NCI-H1417 treated with DMSO at 0.1 percent for 48 hours (cell line): ENCODE data around the gene MOV10L1.
"Not testable (repeated sequence)": the region's sequence is repeated elsewhere in the genome, so short reads cannot be mapped to it uniquely, and the experiment has no call there.

Experiments
- DNase-seq: peaks from one replicate; lab custom pipeline; 2025; lab: John Stamatoyannopoulos, UW

The MOV10L1 gene

DNA sequence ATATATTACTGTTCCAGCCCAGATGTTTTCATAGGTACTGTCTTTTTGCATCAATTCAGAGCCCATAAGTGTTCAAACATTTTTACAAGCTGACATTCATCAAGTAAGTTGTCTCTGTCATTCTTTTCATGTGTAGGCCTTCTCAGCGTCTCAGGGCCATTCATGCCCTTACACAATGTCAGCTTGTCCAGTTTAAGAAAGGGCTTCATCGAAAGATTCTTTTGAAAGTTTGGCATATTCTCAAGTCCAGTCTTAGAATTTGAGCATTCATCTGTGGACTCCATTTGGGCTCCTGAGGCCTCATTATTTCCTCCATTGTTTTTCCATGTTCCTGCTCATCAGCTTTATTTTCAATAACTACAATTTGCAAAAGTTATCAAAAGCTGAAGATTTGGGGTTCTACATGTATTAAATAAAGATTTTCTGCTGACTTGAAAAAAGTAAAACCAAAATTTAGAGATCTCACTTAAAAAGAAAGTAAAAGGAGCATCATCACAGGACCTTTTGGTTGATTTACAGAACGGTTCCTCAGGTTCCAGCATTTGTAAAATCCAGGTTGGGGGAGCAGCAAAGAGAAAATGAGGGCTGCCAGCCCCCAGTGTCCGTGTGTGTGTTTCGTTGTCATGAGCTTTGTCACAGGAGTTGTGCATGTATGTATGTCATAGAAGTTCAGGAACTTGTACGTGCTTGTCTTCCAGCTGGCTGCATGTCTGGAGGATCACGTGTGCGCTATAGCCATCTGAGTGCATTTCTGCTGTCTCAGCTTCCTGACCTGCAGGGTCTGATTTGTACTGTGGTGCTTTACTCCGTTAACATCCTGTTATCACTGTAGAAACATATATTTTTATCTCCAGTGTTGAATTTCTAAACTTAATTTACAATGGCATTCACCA is 15.6 kb downstream of the MOV10L1 start:
- no peak for DNase-seq

DNA sequence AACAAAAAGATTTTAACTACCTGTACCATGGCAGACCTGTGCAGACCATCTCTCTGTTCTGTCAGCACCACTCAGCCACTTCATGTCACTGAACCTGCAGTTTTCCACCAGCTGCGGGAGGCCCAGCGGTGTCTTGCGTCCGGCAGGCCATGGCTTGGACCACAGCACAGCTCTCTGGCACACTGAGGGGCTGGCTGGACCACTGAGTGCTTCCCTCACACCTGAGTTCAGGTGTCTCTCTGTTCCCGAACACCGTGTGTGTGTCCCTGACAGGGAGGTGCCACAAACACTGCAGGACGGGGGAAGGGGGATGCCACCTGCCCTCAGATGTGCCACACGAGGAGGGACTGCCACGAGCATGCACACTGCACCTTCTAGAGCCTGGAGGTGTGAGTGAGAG is 17.7 kb downstream of the MOV10L1 start:
- DNase-seq, result no peak

DNA sequence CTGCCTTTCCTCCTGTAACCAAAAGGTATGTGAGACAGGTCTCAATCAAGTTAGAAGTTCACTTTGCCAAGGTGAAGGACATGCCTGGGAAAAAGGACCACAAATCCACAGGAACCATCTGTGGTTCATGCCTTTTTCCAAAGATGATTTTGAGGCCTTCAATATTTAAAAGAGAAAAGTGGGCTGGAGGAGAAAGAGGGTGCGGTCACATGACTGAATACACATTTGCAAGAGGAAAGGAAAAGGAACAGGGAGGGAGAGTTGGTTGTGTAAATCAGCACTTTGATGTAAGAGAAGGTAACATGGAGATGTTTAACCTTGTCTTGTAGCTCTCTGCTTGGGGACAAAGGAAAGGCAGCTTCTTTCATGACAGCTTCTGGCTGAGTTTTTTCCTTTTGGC is 21.2 kb downstream of the MOV10L1 start:
- DNase-seq, result no peak

DNA sequence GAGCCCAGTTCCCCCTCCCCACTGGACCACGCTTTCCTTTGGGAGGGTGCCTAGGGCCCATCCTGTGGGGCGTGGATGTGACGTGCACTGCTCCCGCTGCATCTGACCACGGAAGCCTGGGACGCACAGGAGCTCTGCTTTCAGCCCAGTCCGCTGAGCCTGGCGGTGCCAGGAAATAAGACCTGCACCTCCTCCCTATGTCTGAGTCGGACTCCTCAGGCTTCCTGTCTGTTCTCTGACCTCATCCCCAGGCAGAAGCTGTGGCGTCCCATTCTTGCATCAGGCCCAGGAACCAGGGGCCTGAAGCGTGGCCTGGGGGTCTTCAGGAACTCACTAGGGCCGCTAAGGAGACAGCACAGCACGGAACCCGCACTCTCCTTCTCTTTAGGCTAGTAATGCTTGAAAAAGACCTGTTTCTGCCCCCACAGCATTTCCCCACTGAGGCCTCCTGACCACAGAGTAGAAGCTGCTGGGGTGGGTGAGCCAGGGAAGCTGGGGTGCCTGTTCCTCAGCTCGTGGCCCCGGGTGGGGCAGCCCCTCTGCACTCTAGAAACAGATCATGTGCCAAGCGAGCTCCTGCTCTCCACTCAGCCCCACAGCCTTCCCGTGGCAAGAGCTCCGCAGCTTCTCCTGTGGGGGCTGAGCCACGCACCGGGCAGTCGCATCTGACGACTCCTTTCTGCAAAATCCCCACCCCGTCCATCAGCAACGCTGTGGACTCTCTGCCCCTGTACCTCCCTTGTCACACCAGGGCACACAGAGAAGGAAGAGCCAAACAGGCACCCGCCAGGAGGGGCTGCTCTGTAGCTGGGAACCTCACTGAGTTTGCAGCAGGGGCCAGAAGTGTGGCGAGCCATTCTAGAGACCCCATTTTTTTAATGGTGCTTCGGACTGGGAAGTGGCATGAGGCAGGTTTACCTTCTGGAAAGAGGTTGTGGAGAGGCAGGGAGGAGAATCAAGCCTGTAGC is 22.6 kb downstream of the MOV10L1 start:
- DNase-seq, result no peak

DNA sequence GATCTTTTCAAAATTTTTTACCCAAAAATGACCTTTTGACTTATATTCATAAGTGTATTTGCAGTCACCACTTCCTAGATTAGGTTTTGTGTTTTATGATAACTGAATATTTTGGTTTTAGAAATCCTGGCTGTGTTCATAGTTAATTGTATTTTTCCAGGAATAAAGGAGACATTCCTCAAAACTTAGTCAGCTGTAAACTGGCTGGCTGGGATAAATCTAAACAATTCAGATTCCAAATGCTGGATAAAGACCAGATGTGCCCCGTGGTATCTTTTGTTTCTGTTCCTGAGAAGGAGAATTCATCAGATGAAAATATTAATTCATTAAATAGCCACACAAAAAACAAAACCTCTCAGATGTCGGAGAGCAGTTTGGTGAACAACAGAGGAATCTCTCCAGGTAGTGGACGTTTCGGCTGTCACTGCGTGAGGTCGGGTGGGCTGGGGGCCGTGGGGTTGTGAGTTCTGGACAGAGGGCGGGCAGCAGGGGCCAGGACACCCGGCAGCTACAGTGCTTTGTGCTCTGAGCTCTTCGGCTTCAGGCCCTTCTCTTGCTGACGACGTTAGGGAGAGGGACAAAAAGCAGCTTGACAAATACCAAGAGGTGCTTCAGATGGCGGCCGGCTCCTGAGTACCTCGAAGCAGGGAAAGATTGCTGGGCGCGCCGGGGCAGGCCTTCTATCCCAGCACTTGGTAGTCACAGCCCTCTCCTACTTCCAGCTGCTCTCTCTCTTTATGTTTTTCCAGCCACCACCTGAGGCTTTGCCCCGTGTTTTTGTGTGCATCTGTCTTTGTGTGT is 24.6 kb downstream of the MOV10L1 start:
- DNase-seq, result no peak

DNA sequence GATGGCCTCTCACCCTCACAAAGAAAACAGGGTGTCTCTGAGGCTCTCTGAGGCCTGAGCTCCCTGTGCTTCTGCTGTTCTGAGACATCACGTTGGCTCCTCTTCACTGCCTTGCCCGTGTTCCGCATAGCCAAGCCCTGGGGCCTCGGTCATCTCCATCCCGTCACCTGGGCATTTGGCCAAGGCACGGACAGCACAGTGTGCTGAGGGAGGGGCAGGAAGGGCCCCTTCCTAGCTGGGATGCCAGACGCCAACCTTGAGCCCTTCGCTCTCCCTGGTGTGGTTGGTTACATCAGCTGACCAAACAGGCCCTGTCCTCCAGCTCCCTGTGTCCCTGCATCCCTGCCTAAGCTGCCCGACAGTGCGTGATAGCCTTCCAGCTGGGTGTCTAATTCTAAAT is 25.9 kb downstream of the MOV10L1 start:
- no peak for DNase-seq

DNA sequence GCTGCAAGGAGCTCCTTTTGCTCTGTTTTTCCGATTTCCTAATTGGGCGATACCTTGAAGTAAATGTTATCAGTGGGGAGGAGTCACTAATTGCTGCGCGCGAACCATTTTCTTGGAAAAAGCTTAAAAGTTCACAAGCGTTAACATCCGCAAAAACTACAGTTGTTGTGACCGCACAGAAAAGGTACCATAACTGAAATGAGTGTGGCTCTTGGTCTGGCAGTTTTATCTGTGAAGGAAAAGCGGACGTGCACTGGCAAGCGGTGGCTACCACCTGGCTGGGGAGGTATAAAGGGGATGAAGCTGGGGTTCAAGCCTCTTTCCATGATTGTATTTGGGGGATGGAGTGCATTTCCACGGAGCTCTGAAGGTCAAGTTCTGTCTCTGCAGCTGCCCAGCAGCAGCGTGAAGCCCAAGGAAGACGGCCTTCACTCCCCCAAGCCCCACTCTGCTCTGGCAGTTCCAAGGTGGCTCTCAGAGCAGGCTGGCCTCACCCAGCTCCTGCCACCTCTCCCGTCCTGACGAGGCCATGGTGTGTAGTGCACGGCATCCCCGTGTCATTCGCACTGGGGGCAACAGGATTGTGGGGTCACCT is 27.5 kb downstream of the MOV10L1 start:
- DNase-seq, result no peak

DNA sequence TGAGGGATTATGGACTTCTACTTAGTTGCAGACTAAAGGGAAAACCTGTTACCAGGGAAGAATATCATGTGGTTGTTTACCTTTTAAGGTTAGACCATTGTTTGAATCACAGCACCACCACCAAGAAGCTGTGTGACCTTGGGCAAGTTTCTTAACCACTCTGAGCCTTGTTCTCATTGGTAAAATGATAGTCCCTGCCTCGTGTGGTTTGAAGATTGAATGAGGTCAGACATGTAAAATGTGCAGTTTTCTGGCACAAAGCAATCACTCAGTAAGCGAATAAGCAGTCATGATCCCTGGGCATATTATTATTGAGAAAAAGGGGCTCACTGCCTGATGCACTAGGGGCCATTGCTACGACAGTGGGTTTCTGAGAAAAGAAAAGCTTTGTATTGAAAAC is 28.3 kb downstream of the MOV10L1 start:
- DNase-seq, result no peak

DNA sequence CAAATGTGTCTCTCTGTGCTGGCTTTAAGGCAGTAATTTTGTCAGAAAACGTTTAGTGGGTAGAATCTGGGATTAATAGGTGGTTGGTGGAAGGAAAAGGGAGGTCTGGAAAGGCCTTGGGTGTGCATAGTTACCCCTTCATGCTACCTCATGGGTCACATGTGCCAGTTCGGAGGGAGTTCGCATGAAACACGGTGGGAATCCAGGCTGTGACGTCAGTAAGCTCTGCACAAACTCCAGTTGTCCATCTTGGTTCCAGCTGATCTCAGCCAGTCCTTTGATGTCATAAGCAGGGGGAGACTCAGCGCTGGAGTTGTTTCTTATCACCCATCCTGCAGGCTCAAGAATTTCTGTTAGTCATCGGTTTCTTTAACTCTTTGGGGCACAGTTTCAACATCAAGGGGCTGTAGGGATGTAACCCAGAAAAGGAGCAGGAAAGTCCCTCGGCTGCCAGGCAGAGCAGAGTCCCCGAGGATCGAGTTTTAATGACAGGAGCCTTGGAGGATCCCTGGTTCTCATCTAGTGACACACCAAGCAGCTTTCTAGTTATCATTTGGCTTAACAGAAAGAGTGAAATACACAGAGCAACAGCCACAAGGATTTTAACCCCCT is 28.9 kb downstream of the MOV10L1 start:
- no peak for DNase-seq

DNA sequence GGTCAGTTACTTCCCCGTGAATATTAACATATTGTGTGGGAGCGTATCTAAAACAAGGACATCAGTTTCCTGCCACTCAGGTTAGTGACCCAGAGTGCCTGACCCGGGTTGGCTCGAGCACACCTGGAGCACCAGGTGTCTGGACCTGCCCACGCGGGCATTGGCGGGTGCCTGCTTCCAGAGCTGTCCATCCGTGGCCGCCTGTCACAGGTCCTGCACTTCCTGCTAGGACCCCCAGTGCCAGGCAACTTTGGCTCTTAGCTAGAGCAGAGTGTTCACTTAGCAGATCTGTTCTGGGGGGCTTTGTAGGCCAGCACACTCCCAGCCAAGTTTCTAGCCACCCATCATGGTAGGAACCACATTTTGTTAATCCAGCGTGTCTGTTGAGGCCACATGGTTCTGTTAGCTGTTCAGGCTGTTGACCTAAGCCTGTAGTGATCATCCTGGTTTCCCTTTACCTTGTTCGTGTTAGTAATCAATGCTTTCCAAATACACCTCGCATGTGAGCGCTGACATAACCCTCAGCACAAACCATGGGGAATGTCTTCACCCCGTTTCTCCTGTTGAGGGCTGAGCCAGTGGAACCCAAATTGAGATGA is 29.5 kb downstream of the MOV10L1 start:
- no peak for DNase-seq

DNA sequence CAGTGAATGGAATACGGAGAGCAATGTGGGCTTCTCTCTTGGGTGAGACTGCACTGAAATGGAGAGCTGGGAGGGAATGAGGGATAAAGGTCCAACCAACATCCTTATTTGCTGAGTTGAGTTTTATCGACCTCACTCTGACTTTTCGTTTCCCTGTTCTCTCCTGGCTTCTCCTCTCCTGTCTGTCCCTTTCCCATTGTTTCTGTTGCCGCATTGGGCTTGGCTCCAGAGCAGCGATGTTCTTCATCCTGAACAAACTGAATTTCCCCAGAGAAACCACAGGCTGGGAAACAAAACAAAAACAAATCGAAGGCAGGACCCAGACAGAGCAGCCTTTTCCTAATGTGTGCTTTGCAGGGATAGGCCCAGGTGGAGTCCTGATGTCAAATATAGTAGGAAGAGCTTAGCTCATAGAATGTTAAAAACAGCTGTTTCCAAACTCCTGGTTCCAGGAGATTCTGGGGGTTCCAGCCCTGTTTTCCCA is 30.0 kb downstream of the MOV10L1 start:
- no peak for DNase-seq

DNA sequence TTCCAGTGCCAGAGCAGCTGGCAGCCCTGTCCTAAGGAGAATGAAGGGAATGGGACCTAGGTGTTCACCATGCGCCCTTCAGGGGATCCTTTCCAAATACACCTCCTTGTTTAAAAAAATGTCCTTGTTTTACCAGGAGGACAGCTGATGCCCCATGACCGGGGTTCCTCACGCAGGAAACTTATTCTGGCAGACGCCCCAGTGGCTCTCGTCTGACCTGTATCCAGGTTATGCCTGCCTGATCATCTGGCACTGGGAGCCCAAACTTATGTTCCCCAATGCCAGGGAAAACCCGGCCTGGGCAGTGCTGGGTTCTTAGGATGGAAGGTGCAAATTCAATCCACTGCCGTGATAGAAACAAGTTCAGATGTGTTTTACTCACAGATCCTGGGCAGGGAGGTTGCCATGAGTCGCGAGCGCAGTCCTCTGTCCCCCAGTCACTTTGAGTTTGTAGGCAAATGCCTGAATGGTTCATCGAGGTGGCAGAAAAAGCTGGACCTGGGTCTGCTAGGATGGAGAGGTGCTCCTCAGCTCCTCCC is 31.5 kb downstream of the MOV10L1 start:
- no peak for DNase-seq

DNA sequence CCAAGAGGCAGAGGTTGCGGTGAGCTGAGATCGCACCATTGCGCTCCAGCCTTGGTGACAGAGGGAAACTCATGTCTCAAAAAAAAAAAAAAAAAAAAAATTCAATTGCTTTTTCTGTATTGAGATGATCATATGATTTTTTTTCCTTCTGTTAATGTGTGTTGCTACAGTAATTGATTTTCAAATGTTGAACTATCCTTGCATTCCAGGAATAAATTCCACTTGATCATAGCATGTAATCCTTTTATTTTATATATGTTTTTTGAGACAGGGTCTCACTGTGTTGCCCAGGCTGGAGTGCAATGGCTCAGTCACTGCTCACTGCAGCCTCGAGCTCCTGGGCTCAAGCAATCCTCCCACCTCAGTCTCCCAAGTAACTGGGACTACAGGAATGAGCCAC is 33.3 kb downstream of the MOV10L1 start:
- no peak for DNase-seq

DNA sequence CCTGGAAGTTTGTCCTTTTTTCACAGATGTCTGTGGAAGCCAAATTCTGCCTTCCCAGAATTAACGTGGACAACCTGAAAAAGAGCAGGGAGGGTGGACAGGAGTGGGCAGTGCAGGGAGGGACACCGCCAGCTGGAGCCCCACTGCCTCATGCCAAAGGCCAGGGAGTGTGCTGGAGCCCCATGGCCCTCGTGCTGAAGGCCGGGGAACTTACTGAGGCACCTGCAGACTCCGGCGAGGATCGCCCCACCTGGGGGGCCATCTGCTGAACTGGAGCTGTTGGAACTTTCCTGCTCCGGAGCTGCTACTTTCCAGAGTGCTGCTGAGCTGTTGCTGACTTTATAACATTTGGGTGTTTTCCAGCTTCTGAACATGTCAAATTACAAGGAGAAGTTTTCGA is 35.2 kb downstream of the MOV10L1 start:
- no peak for DNase-seq

DNA sequence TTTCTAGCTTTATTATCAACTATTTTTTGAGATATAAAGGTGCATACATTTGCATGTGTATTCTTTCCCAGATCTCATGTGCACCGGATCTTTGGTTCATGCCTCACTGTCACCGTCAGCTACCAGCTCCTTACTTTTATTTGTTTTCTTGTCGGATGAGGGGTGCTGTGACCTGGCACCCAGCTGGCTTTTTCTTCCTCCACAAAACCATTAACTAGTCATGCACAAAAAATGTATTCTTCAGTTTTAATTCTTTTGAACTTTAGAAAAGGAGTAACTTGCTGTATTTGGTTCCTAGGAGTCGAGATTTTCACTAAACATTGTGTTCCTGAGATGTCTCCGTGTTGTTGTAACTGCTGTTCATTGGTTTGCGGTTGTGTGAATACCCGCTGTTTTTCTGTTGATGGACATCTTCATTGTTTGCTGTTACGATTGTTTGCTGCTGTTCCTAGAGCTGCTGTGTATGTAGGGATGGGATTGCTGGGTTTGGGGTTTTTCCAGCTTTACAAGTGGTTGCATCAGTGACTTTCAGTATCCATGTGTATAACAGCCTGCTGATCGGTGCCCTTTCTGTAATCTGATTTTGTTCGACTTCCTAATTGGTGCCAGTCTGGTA is 39.4 kb downstream of the MOV10L1 start:
- DNase-seq, result no peak

DNA sequence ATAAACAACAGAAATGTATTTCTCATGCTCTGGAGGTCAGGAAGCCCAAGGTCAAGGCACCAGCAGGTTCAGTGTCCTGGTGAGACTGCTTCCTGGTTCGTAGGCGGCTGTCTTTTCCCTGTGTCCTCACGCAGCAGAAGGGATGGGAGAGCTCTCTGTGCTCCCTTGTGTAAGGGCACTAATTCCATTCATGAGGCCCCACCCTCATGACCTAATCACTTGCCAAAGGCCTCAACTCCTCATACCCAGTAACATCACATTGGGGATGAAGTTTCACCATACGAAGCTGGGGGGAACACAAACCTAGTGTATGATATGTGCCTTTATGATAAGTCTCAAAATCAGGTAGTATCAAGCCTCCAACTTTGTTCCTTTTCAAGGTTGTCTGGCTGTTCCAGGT is 42.1 kb downstream of the MOV10L1 start:
- no peak for DNase-seq

DNA sequence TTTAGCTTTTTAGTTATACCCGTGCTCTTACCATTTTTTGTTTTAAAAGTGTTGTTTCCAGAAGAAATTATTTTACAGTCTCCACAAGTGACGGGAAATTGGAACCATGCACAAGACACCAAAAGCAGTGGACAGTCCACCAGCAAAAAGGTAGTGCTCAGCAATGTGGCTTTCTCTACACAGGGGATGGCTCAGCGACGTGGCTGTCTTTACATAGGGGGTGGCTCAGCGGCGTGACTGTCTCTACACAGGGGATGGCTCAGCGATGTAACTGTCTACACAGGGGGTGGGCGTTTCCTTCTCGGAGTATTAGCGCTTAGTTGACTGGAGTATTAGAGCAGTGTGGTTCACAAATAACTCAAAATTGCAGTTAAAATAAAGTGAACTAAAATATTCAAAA is 44.7 kb downstream of the MOV10L1 start:
- no peak for DNase-seq

DNA sequence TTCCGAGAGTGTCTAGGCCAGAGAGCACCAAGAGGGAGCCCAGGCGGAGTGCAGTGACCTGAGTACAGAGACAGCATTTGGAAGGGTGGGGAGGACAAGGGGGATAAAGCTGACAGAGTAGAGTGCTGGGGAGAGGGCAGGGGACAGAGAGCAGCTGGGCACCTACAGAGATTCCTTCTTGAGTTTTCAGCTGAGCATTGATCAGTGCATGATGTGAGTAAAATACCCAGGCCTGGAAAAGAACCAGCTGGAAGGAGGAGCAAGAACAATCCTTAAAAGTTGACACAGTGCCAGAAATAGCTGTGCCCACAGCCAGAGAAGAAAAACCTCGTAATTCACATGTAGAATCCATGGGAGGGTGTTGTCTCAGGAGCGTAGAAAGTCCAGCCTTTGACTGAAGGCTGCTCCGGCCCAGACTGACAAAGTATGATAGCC is 46.8 kb downstream of the MOV10L1 start:
- no peak for DNase-seq

DNA sequence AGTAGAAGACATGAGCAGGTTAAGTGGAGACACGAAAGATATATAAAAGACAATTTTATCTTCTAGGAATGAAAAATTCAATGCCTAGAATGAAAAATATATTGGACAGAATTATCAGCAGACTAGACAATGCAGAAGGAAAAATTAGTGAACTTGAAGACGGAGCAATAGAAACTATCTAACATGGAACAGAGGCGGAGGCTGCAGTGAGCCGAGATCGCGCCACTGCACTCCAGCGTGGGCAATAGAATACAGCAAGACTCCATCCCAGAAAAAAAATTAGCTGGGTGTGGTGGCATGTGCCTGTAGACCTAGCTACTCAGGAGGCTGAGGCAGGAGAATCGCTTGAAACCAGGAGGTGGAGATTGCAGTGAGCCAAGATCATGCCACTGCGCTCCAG is 47.5 kb downstream of the MOV10L1 start:
- not testable (repeated sequence) for DNase-seq

DNA sequence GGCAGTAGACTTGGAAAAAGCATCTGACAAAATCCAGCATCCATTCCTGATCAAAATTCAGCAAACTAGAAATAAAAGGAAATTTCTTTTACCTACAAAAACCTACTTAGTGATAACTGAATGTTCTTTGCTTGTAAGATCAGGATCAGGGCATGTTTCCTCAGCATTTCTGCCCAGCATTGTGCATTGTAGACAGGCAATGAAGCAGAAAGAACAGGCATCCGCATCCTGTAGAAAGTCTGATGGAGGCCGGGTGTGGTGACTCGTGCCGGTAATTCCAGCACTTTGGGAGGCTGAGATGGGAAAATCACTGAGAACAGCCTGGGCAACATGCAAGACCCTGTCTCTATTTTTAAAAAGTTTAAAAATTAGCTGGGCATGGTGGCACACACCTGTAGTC is 48.2 kb downstream of the MOV10L1 start:
- no peak for DNase-seq
